GM19238 (cell line): Measurements from ENCODE around the gene ZNF10.

ENCODE experiments used
- DNase-seq: peaks from one replicate; pipeline ENCODE4 v3.0.0; 2011; ENCODE audit warnings: low spot score; ENCODE audit not compliant: insufficient read length

Gene ZNF10

GRCh38 chr12:133201888-133202287, 71.5 kb downstream of the ZNF10 start:
- DNase-seq: no peak

- DNase-seq: no peak
These were observed 72.3 kb downstream of the ZNF10 start for GRCh38 chr12:133202493-133203343.

- no peak for DNase-seq
These were observed 73.2 kb downstream of the ZNF10 start for GRCh38 chr12:133203344-133204263.

GRCh38 chr12:133204264-133204603, 73.8 kb downstream of the ZNF10 start:
- DNase-seq: no peak

GRCh38 chr12:133206390-133206789, 76.0 kb downstream of the ZNF10 start:
- DNase-seq: no peak
